T47D (cell line): ENCODE data around the gene YWHAQ.

Experiments used
- DNase-seq, 2 experiments: peaks; one replicate each; pipeline versions ENCODE4 v3.0.0 to v3.0.0-alpha.2; 2011 to 2012; ENCODE audit warnings: low read depth in 1 of 2, low spot score in 1 of 2
- JUND ChIP-seq: IDR thresholded peaks from 2 replicates; pipeline ENCODE4 v1.6.1; 2012; ENCODE audit warnings: low read depth
- in situ Hi-C: cut with HindIII; loops from 2 replicates; pipeline ENCODE4 v1.10.0; 2016; ENCODE audit warnings: low sequenced_read_pairs, low pct_unique_long_range_greater_than_20kb

The YWHAQ gene

GRCh38 chr2:9630736-9631552, at the start of gene YWHAQ:
YWHAQ (minus strand) TSS chr2:9630997; CDS start chr2:9630452, 545 bp downstream.
- peak; percentile 94 to 97 for DNase-seq
- in situ Hi-C loops = no loop called here
- TF ChIP-seq JUND = no peak

- TF ChIP-seq JUND = no peak
- no peak for DNase-seq
- in situ Hi-C loops = no loop called here
These were observed 49.3 kb upstream of the YWHAQ start for GRCh38 chr2:9680082-9680481.

DNA sequence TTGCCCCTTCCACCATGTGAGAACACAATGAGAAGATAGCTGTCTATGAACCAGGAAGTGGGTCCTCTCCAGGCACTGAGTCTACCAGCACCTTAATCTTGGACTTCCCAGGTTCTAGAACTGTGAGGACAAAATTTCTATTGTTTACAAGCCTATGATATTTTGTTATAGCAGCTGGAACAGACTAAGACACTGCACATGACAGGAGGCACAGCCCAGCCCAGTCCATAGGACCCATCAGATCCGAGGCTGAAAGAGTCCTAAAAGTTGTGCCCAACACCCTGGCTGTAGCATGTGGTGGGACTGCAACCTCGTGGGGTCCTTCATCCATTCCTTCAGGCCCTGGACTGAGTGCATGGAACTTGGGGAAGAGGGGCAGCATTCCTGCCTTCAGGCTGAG, 48.4 kb upstream of the YWHAQ start:
- in situ Hi-C loops = no loop called here
- no peak for DNase-seq
- TF ChIP-seq JUND = no peak

GRCh38 chr2:9678544-9678943, 47.7 kb upstream of the YWHAQ start:
- in situ Hi-C loops = no loop called here
- TF ChIP-seq JUND = no peak
- no peak for DNase-seq

GRCh38 chr2:9675415-9676351, 44.9 kb upstream of the YWHAQ start:
- in situ Hi-C loops = no loop called here
- TF ChIP-seq JUND = no peak
- DNase-seq = no peak

DNA sequence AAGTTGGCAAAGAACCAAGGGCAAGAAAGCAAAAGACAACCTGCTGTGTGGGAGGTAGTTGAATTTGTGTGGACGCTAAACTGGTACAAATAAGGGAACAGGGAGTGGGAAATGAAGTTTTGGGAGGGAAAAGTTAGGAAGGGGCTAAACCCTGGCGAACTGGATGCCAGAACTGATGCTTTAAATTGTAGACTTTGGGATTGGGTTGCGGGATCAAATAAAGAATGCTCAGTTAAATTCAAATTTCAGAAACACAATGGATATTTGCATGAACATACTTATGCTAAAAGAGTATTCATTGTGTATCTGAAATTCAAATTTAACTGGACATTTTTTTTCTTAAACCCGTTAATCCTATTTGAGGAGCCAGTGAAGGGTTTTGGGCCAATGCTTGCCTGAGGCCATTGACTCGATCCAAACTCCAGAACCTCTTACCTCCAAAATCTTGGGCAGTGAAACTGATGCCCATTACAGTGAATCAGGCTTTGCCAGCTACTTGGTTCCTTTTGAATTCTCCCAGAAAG, 44.2 kb upstream of the YWHAQ start:
- TF ChIP-seq JUND = no peak
- no peak for DNase-seq
- in situ Hi-C loops = no loop called here

- no peak for DNase-seq
- in situ Hi-C loops = no loop called here
- TF ChIP-seq JUND = no peak
These were observed 43.2 kb upstream of the YWHAQ start for GRCh38 chr2:9673914-9674481.

DNA sequence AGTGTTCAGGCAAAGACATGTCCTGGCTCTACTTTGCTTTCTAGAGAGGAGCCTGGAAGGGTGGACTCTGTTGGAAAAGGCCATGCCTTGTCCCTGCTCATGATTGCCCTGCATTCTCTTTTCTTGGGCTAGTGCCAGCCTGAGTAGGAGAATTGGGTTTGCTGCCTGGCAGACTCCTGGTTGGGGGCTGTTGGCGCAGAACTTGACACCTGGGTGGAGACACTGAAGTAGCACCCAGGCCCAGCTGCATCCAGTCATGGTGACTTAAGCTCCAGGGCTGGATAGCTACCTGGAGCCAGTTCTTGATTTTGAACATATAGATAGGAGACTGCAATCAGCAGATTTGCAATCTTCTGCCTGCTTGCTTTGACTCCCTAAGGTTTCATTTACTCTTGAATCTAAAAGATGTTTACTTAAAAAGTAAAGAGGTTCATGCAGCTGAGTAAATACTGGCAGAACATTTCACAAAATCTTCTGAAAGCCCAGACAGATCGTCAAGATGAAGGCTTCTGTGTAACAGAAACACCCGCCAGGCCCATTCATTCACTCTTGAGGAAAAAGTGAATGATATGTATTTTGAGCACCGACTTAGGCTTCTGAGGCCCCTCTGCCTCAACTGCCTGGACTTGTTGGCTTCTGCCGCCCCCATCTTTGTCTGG, 38.0 kb upstream of the YWHAQ start:
- TF ChIP-seq JUND = no peak
- DNase-seq = no peak
- in situ Hi-C loops = no loop called here

- in situ Hi-C loops = no loop called here
- no peak for TF ChIP-seq JUND
- no peak for DNase-seq
These were observed 37.0 kb upstream of the YWHAQ start for GRCh38 chr2:9667826-9668225.

DNA sequence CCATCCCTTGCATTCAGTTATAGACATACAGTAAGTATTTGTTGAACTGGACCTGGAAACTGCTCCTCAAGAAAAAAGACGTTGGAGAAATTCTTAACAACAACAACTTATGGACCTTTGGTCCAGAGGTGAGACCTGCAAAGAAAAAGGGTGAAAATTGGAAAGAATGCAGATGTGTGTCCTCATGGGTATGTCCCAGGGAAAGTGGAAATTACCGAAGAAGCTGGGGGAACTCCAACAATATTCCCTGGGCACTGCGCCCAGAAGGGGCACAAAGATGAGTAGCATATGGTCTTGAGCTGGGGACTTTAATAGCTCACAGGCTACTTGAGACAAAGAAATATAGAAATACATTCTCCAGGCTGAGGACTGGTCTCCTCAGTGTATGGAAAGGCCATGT, 35.5 kb upstream of the YWHAQ start:
- TF ChIP-seq JUND = no peak
- no peak for DNase-seq
- in situ Hi-C loops = no loop called here

DNA sequence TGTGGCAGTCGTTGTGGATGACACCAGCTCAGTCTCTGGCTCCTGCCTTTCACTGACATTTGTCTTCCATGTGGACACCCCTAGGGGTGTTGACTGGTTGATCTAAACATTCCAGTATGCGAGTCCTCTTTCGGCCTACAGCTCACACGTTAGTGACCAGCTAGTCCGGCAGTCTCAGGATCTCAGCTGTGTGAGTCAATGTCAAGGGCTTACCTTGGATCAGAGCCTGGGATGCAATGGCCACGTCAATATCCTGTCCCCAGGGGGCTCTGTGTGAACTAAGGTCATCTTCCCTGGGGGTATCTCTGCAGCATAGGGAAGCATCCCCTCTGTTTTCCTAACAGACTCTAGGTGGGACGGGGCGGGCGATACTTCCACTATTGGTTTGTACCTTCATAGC, 35.1 kb upstream of the YWHAQ start:
- in situ Hi-C loops = no loop called here
- DNase-seq = no peak
- TF ChIP-seq JUND = no peak

DNA sequence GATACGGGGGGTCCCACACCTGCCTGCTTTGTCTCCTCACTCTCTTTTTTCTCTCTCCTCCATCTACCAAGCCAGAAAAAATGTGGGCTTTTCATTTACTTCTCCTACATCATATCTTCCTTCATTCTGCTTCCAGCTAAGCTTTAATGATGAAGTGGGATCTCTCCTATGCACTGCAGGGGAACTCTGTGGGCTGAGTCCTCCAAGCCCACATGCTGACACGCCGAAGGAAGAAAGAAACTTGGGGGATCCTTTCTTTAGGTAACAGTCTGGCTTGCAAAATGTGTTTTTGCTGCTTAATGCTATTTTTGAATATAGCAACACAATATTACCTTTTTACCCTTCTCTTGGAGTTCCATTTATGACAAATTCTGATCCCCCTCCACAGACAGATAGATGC, 33.6 kb upstream of the YWHAQ start:
- in situ Hi-C loops = no loop called here
- no peak for TF ChIP-seq JUND
- DNase-seq = no peak
